ENCODE data around the gene RAB31. TPM values are rescaled to one million over a fixed set of nuclear protein-coding genes. Genes with fewer than 3 reads are reported as not detected.

Gene RAB31
- total and polyA plus RNA-seq, 11 donors: 3.2 to 67.7 (median 12.8) TPM

- no peak overlapping the region for H3K27ac ChIP-seq
- H3K4me3 ChIP-seq: no peak overlapping the region
- 86 to 96% (median 94%) methylated on average over 4 of the region's 4 CpGs for WGBS, 4 donors
- intact Hi-C loops (cut with DNase I): no loop called here
- DNase-seq (no peak), ATAC-seq (no peak)
- no peaks in the 10 kb centered on the region for H3K4me1 ChIP-seq
- TF ChIP-seq POLR2A (IDR thresholded peaks at IDR 0.05) (no peak), CTCF (IDR thresholded peaks at IDR 0.05) (no peak)
- no peaks in the 10 kb centered on the region for H3K9me3 ChIP-seq
- H3K27me3 ChIP-seq: no peaks in the 10 kb centered on the region
- H3K36me3 ChIP-seq: peaks cover 0 to 28% (median 0%) of the 10 kb centered on the region in 9 donors
Measured at GRCh38 chr18:9730786-9731185, 22.7 kb downstream of the RAB31 start.

GRCh38 chr18:9731380-9731779 is 23.3 kb downstream of the RAB31 start:
- Histone ChIP-seq H3K4me3 (no peak overlapping the region), H3K36me3 (peaks cover 0 to 25% (median 0%) of the 10 kb centered on the region in 9 donors), H3K27me3 (no peaks in the 10 kb centered on the region), H3K4me1 (no peaks in the 10 kb centered on the region), H3K9me3 (no peaks in the 10 kb centered on the region), H3K27ac (no peak overlapping the region)
- ATAC-seq (no peak), DNase-seq (no peak)
- 90 to 93% (median 92%) methylated on average over 5 of the region's 5 CpGs for WGBS, 4 donors
- TF ChIP-seq POLR2A (IDR thresholded peaks at IDR 0.05): no peak
- TF ChIP-seq CTCF (IDR thresholded peaks at IDR 0.05): no peak
- intact Hi-C loops (cut with DNase I): no loop called here

- H3K4me3 ChIP-seq: no peak overlapping the region
- ATAC-seq (no peak), DNase-seq (no peak)
- intact Hi-C loops (cut with DNase I): no loop called here
- H3K9me3 ChIP-seq: no peaks in the 10 kb centered on the region
- TF ChIP-seq CTCF (IDR thresholded peaks at IDR 0.05) (no peak), POLR2A (IDR thresholded peaks at IDR 0.05) (no peak)
- no peaks in the 10 kb centered on the region for H3K27me3 ChIP-seq
- no peak overlapping the region for H3K27ac ChIP-seq
- WGBS, 4 donors: 80 to 86% (median 85%) methylated on average over 6 to 9 of the region's 9 CpGs
- H3K4me1 ChIP-seq: no peaks in the 10 kb centered on the region
- H3K36me3 ChIP-seq: peaks cover 0 to 24% (median 0%) of the 10 kb centered on the region in 9 donors
Measured at GRCh38 chr18:9732031-9732430, 23.9 kb downstream of the RAB31 start.

GRCh38 chr18:9734189-9734588 is 26.1 kb downstream of the RAB31 start:
- ATAC-seq (peak in 2 of 4 donors; percentile 9 to 46), DNase-seq (no peak)
- TF ChIP-seq POLR2A (IDR thresholded peaks at IDR 0.05) (no peak), CTCF (IDR thresholded peaks at IDR 0.05) (no peak)
- WGBS, 4 donors: 58 to 62% (median 60%) methylated on average over 8 to 9 of the region's 9 CpGs
- Histone ChIP-seq H3K36me3 (peaks cover 0 to 24% (median 0%) of the 10 kb centered on the region in 9 donors), H3K27ac (no peak overlapping the region), H3K27me3 (no peaks in the 10 kb centered on the region), H3K4me1 (peaks cover 0 to under 1% (median 0%) of the 10 kb centered on the region in 12 donors), H3K4me3 (no peak overlapping the region), H3K9me3 (no peaks in the 10 kb centered on the region)
- intact Hi-C loops (cut with DNase I): no loop called here
